Posterior cingulate gyrus (tissue), 11 donors: ENCODE measurements around the gene ATG16L1.
A peak's percentile ranks its signal among the peaks of the same experiment; 100 is the strongest.

Experiments used
- DNase-seq, 10 donors: peaks; one replicate each; pipeline versions ENCODE4 v3.0.0 to v3.0.0-alpha.2; 2020 to 2021; ENCODE audit warnings: mixed read lengths in 3 of 10
- intact Hi-C: fragments of 100-400 bp; cut with DNase I; formaldehyde crosslinking; loops from one replicate; pipeline ENCODE4 v1.15.1; 2023

Gene ATG16L1

GRCh38 chr2:233252227-233252626, 754 bp downstream of the ATG16L1 start:
- intact Hi-C loops = loop anchor here (5.0 to 10.0 kb wide), 2 partner anchors 95 to 193 kb away; no protein-coding TSS in a partner anchor
- no peak for DNase-seq

DNA sequence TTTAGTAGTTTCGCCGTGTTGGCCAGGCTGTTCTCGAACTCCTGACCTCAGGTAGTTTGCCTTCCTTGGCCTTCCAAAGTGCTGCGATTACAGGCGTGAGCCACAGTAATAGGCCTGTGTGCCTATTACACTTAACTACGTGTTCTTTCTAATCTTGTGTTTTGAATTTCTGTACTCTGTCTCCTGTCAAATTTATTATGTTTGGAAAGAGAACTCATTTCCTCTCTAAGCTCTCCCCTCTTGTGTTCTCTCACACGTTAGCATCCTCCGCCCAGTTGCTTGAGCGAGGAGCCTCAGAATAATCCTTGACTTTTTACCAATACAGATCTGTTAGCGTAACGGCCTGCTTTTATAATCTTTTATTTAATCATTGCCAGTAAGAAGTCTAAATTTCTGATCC, 3.7 kb downstream of the ATG16L1 start:
- intact Hi-C loops = loop anchor here (10.0 kb wide), 1 partner anchor 190 kb away; no protein-coding TSS in a partner anchor

GRCh38 chr2:233256048-233256447, 4.6 kb downstream of the ATG16L1 start:
- intact Hi-C loops = loop anchor here (10.0 kb wide), 1 partner anchor 189 kb away; no protein-coding TSS in a partner anchor
- DNase-seq = no peak

More for the DNA sequence above, 3.7 kb downstream of the ATG16L1 start:
- DNase-seq = no peak

DNA sequence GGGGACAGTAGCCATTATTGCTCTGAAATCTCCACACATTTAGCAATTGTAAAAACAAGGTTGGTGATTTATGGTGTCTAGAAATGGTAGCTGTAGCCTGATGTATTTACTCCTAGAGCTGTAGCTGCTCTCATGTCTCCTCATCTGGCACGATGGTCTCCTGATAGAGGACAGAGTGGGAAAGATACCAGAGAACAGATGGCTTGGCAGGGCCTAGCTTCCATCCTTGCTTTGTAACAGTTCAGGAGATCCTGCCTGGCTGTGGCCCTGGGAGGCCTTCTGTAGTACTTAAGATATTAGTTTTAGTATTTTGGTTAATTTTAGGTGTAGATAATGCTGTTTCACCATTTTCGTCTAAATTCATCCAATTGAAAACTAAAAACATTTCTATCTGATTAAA, 6.7 kb downstream of the ATG16L1 start:
- no peak for DNase-seq
- intact Hi-C loops = loop anchor here (10.0 kb wide), 1 partner anchor 187 kb away; no protein-coding TSS in a partner anchor

- intact Hi-C loops = loop anchor here (10.0 kb wide), 1 partner anchor 185 kb away; no protein-coding TSS in a partner anchor
- DNase-seq = no peak
These were observed 8.3 kb downstream of the ATG16L1 start for GRCh38 chr2:233259730-233260129.

DNA sequence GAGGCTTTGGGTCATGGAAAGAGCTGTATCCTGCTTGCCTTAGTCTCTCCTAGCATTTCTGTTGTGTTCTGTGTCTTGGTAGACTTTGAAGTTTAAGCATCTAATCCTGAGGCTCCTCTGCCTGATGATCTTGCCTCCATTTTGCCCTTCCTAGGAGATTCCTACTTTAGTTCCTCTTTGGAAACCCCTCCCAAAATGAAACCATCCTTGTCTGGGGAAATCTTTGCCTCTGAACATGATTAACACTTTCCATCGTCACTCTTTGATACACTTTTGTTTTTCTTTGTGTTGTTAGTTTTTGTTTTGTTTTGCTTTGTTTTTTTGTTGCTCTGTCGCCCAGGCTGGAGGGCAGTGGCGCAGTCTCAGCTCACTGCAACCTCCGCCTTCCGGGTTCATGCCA, 9.2 kb downstream of the ATG16L1 start:
- no peak for DNase-seq

DNA sequence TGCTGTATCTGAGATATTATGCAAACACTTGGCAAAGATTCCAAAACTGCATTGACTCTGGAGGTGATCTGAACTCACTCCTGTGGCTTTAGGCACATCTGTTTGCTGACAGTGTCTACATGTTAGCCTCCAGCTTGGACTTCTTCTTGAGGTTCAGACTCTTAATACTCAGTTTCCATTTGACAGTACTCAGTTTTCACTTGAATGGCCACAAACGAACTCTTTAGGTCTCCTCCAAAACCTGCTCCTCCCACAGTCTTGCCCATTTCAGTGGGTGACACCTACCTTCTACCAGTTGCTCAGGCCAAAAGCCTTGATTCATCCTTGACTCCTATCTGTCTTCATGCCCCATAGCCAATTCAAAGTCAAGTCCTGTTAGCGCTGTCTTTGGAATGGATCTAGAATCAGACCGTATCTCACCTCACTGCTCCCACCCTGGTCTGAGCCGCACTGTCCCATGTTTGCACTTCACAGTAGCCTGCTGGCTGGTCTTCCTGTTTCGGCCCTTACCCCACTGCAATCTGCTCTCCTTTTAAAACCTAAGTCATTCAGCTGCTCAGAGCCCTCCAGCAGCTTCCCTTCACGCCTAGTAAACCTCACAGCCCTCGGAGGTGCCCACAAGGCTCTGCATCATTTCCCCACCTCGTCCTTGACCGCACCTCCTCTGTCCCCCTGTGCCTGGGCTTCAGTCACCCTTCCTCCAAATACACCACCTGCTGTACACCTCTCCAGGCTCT, 10.5 kb downstream of the ATG16L1 start:
- intact Hi-C loops = no loop called here

More for the DNA sequence above, 9.2 kb downstream of the ATG16L1 start:
- intact Hi-C loops = no loop called here

GRCh38 chr2:233262562-233262961, 11.1 kb downstream of the ATG16L1 start:
- intact Hi-C loops = no loop called here

More for the DNA sequence above, 10.5 kb downstream of the ATG16L1 start:
- DNase-seq = no peak

GRCh38 chr2:233263045-233263570, 11.6 kb downstream of the ATG16L1 start:
- DNase-seq = no peak
- intact Hi-C loops = no loop called here

More at GRCh38 chr2:233262562-233262961, 11.1 kb downstream of the ATG16L1 start:
- no peak for DNase-seq

DNA sequence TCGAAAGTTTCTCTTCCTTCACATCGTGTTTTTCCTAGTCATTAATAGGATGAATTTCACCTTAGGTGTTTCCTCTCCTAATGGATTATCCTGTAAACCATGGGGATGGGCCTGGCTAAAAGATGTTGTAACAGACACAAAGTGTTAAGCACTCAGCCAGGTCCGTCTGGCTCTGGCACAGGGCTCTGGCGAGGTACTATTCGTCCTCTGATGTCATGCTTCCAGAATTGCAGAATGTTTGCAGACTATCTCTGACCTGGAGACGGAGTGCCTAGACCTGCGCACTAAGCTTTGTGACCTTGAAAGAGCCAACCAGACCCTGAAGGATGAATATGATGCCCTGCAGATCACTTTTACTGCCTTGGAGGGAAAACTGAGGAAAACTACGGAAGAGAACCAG, 13.2 kb downstream of the ATG16L1 start:
- no peak for DNase-seq
- intact Hi-C loops = no loop called here

DNA sequence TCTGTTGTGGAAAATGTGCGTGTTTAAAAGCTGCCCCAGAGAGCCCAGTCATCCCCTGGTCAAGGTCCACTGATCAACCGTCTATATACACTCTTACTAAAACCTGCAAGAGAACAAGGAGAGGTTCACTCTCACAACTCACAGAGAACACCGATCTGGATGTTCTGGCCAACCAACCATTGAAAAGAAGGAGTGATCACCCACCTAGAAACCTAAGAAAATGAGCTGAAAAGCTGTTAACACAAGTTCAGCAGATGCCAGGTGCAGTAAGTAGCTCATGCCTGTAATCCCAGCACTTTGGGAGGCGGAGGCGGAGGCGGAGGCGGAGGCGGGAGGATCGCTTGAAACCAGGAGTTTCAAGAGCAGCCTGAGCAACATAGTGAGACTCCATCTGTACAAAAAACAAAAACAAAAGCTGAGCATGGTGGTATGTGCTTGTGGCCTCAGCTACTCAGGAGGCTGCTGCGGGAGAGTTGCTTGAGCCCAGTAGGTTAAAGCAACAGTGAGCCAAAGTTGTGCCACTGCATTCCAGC, 14.5 kb downstream of the ATG16L1 start:
- intact Hi-C loops = no loop called here
- DNase-seq = peak in 6 of 10 donors; percentile 15 to 91 (median 60)

DNA sequence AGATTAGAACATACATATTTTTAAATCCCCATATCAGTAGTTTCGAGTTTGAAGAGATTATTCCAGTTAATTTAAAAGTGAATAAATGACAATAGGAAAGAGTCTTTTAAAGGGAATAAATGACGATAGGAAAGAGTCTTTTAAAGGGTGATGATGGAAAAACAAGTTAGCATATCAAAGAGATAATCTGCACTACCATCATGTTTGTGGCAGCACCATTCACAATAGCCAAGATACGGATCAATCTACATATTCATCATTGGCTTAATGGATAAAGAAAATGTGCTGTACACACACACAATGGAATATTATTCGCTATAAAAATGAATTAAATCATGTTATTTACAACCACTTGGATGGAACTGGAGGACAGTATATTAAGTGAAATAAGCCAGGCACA, 15.0 kb downstream of the ATG16L1 start:
- intact Hi-C loops = no loop called here
- DNase-seq = no peak

GRCh38 chr2:233267516-233268245, 16.2 kb downstream of the ATG16L1 start:
- no peak for DNase-seq
- intact Hi-C loops = no loop called here

- no peak for DNase-seq
- intact Hi-C loops = no loop called here
These were observed 18.9 kb downstream of the ATG16L1 start for GRCh38 chr2:233270366-233270765.

- no peak for DNase-seq
- intact Hi-C loops = no loop called here
These were observed 19.5 kb downstream of the ATG16L1 start for GRCh38 chr2:233270951-233271350.

DNA sequence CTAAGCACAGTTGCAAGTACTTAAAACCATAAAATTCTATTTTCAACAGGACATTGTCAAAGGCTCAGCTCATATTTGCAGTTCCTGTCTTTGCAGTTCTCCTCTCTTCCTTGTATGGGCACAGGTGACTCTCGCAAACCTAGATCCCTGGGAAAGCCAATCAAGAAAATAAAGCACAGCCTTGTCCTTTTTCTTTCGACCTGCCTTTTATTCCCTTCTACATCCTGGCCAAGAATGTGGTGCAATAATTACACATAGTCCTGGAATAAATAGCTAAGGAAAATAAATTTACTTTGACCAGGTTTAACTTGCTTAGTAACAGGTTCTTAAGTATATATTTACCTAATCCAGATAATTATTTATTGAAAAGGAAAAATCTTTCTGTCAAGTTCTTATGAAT, 20.2 kb downstream of the ATG16L1 start:
- intact Hi-C loops = no loop called here
- no peak for DNase-seq

- DNase-seq = no peak
- intact Hi-C loops = no loop called here
These were observed 21.6 kb downstream of the ATG16L1 start for GRCh38 chr2:233273120-233273519.

DNA sequence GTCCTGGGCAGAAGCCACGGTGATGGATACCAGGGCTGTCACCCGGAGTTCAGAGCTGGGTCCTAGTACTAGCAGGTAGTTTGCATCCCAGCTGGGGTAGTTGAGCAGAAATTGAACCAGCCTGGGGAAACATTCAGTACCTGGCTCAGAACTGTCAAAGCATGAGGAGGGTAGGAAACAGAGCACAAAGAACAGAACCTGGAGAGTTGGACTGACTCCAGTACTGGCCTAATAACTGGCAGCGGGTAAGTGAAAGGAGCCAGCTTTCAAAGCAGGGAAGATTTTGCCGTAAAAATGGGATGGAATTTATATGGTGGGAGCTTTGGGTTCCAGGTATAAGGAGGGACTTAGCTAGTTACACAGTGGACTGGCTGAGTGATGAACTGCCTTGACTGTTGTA, 23.8 kb downstream of the ATG16L1 start:
- no peak for DNase-seq
- intact Hi-C loops = no loop called here

GRCh38 chr2:233278921-233279320, 27.4 kb downstream of the ATG16L1 start:
- DNase-seq = no peak
- intact Hi-C loops = no loop called here

GRCh38 chr2:233280114-233280693, 28.7 kb downstream of the ATG16L1 start:
- intact Hi-C loops = loop anchor here (10.0 kb wide), 1 partner anchor 165 kb away; no protein-coding TSS in a partner anchor
- no peak for DNase-seq
